ENCODE measurements around the gene GRAP. TPM values are rescaled to one million over a fixed set of nuclear protein-coding genes. Genes with fewer than 3 reads are reported as not detected.
"Not testable (repeated sequence)": the region's sequence is repeated elsewhere in the genome, so short reads cannot be mapped to it uniquely, and the experiment has no call there.

GRAP gene
- total RNA-seq, 2 experiments from 2014 or later: 9.6 to 9.9 TPM

GRCh38 chr17:19062718-19063325 lies 16.1 kb upstream of the GRAP start:
- POLR2A ChIA-PET; CTCF ChIA-PET; DNase-seq; H3K27me3 Mint-ChIP-seq; H3K9me3 Mint-ChIP-seq; H3K4me1 Mint-ChIP-seq (ENCODE audit: low read depth); H3K36me3 Mint-ChIP-seq; H3K4me3 Mint-ChIP-seq; intact Hi-C loops (cut with micrococcal nuclease); H3K27ac Mint-ChIP-seq: not testable (repeated sequence)

- H3K9me3 Mint-ChIP-seq; H3K27ac Mint-ChIP-seq; intact Hi-C loops (cut with micrococcal nuclease); H3K27me3 Mint-ChIP-seq; H3K36me3 Mint-ChIP-seq; H3K4me1 Mint-ChIP-seq (ENCODE audit: low read depth); CTCF ChIA-PET; POLR2A ChIA-PET; H3K4me3 Mint-ChIP-seq: not testable (repeated sequence)
- DNase-seq: peak; percentile 86
Observed at GRCh38 chr17:19062009-19062717, 15.4 kb upstream of the GRAP start.

GRCh38 chr17:19055447-19055846 lies 8.7 kb upstream of the GRAP start:
- POLR2A ChIA-PET; H3K27ac Mint-ChIP-seq; H3K9me3 Mint-ChIP-seq; intact Hi-C loops (cut with micrococcal nuclease); CTCF ChIA-PET; H3K27me3 Mint-ChIP-seq; DNase-seq; H3K36me3 Mint-ChIP-seq; H3K4me3 Mint-ChIP-seq; H3K4me1 Mint-ChIP-seq (ENCODE audit: low read depth): not testable (repeated sequence)

GRCh38 chr17:19048826-19049225 lies 2.1 kb upstream of the GRAP start:
- H3K27me3 Mint-ChIP-seq; POLR2A ChIA-PET; intact Hi-C loops (cut with micrococcal nuclease); H3K27ac Mint-ChIP-seq; CTCF ChIA-PET; H3K4me1 Mint-ChIP-seq (ENCODE audit: low read depth); H3K9me3 Mint-ChIP-seq; DNase-seq; H3K4me3 Mint-ChIP-seq; H3K36me3 Mint-ChIP-seq: not testable (repeated sequence)

GRCh38 chr17:19047510-19047909 lies 753 bp upstream of the GRAP start:
- DNase-seq: peak; percentile 5
- POLR2A ChIA-PET; H3K27ac Mint-ChIP-seq; CTCF ChIA-PET; H3K4me1 Mint-ChIP-seq (ENCODE audit: low read depth); H3K36me3 Mint-ChIP-seq; H3K9me3 Mint-ChIP-seq; H3K4me3 Mint-ChIP-seq; H3K27me3 Mint-ChIP-seq; intact Hi-C loops (cut with micrococcal nuclease): not testable (repeated sequence)

- H3K27ac Mint-ChIP-seq; H3K27me3 Mint-ChIP-seq; H3K4me3 Mint-ChIP-seq; H3K36me3 Mint-ChIP-seq; H3K9me3 Mint-ChIP-seq; POLR2A ChIA-PET; CTCF ChIA-PET; intact Hi-C loops (cut with micrococcal nuclease); DNase-seq; H3K4me1 Mint-ChIP-seq (ENCODE audit: low read depth): not testable (repeated sequence)
Observed at GRCh38 chr17:19044643-19045042, 2.1 kb downstream of the GRAP start.

GRCh38 chr17:19043032-19043431 lies 3.7 kb downstream of the GRAP start:
- H3K27ac Mint-ChIP-seq; intact Hi-C loops (cut with micrococcal nuclease); CTCF ChIA-PET; POLR2A ChIA-PET; DNase-seq; H3K4me1 Mint-ChIP-seq (ENCODE audit: low read depth); H3K9me3 Mint-ChIP-seq; H3K27me3 Mint-ChIP-seq; H3K36me3 Mint-ChIP-seq; H3K4me3 Mint-ChIP-seq: not testable (repeated sequence)

GRCh38 chr17:19042369-19042768 lies 4.4 kb downstream of the GRAP start:
- H3K36me3 Mint-ChIP-seq; intact Hi-C loops (cut with micrococcal nuclease); POLR2A ChIA-PET: not testable (repeated sequence)

GRCh38 chr17:19041871-19042270 lies 4.9 kb downstream of the GRAP start:
- intact Hi-C loops (cut with micrococcal nuclease); POLR2A ChIA-PET; H3K4me3 Mint-ChIP-seq; H3K9me3 Mint-ChIP-seq; H3K4me1 Mint-ChIP-seq (ENCODE audit: low read depth); H3K27ac Mint-ChIP-seq; H3K36me3 Mint-ChIP-seq; CTCF ChIA-PET; H3K27me3 Mint-ChIP-seq: not testable (repeated sequence)
- DNase-seq: peak; percentile 1

More at GRCh38 chr17:19042369-19042768, 4.4 kb downstream of the GRAP start:
- H3K27me3 Mint-ChIP-seq; H3K9me3 Mint-ChIP-seq; H3K4me3 Mint-ChIP-seq; CTCF ChIA-PET; H3K27ac Mint-ChIP-seq; DNase-seq; H3K4me1 Mint-ChIP-seq (ENCODE audit: low read depth): not testable (repeated sequence)

GRCh38 chr17:19040350-19040749 lies 6.4 kb downstream of the GRAP start:
- intact Hi-C loops (cut with micrococcal nuclease); H3K4me1 Mint-ChIP-seq (ENCODE audit: low read depth); H3K36me3 Mint-ChIP-seq; DNase-seq; CTCF ChIA-PET; H3K27me3 Mint-ChIP-seq; H3K9me3 Mint-ChIP-seq; POLR2A ChIA-PET; H3K4me3 Mint-ChIP-seq: not testable (repeated sequence)
- H3K27ac Mint-ChIP-seq: peak overlapping the region; percentile 50

GRCh38 chr17:19038730-19039129 lies 8.0 kb downstream of the GRAP start:
- H3K36me3 Mint-ChIP-seq; DNase-seq; H3K27ac Mint-ChIP-seq; POLR2A ChIA-PET; intact Hi-C loops (cut with micrococcal nuclease); H3K9me3 Mint-ChIP-seq; H3K4me1 Mint-ChIP-seq (ENCODE audit: low read depth); H3K4me3 Mint-ChIP-seq; H3K27me3 Mint-ChIP-seq; CTCF ChIA-PET: not testable (repeated sequence)

GRCh38 chr17:19038007-19038406 lies 8.8 kb downstream of the GRAP start:
- H3K27me3 Mint-ChIP-seq; H3K4me3 Mint-ChIP-seq; intact Hi-C loops (cut with micrococcal nuclease); H3K4me1 Mint-ChIP-seq (ENCODE audit: low read depth); H3K27ac Mint-ChIP-seq; DNase-seq; CTCF ChIA-PET; H3K36me3 Mint-ChIP-seq; H3K9me3 Mint-ChIP-seq; POLR2A ChIA-PET: not testable (repeated sequence)

GRCh38 chr17:19037547-19037946 lies 9.2 kb downstream of the GRAP start:
- H3K9me3 Mint-ChIP-seq; H3K27ac Mint-ChIP-seq; POLR2A ChIA-PET; H3K27me3 Mint-ChIP-seq; CTCF ChIA-PET; H3K4me1 Mint-ChIP-seq (ENCODE audit: low read depth); intact Hi-C loops (cut with micrococcal nuclease); H3K4me3 Mint-ChIP-seq; H3K36me3 Mint-ChIP-seq; DNase-seq: not testable (repeated sequence)

Measured in activated CD4-positive, alpha-beta memory T cell treated with anti-CD3 and anti-CD28 coated beads for 36 hours (primary cell).